ENCODE measurements around the gene GDPD1. TPM values are rescaled to one million over a fixed set of nuclear protein-coding genes. Genes with fewer than 3 reads are reported as not detected.
A peak's percentile ranks its signal among the peaks of the same experiment; 100 is the strongest.

GDPD1 gene
- total and polyA plus RNA-seq, 9 of the 15 experiments (the other 6 are each of a cell fraction or from before 2014, with no cell fraction given): 5.7 to 15.2 (median 9.3) TPM

DNA sequence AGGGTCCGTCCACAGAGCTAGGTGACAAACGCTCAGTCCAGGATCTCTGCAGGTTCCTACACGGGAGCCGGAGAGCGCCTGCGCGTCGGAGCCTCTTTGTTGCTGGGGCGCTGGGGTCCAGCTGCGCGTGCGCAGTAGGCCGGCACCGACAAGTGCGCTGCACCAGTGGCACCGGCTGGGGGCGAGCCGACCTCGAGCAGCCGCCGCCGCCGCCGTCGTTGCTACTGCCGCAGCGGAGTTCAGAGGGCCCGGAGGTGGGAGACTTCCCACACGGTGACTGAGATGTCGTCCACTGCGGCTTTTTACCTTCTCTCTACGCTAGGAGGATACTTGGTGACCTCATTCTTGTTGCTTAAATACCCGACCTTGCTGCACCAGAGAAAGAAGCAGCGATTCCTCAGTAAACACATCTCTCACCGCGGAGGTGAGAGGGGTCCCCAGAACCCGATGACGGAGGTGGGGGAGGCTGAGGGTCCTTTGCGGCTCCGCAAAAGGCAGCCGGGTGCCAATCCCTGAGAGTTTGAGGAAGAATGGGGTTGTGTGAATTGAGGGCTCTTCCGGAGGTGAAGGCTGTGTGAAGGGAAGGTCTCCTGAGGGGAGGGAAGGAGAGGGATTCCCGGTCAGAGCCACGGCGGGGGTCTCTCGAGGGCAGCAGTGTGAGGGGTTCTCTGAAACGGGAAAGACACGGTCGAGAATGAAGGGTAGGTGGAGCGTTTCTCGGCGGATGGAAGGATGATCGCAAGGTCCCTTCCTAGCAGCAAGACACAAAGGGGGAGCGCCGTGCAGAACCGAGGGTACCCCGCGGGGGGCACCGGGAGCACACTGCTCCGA lies at the start of gene GDPD1 (continued):
- TF ChIP-seq FOXK2 (conservative IDR thresholded peaks at IDR 0.05 in 1 of 2, IDR thresholded peaks at IDR 0.05 in 1 of 2; ENCODE audit: low read depth in 2 of 2) (peak; percentile 66 to 81), ZNF140 (CRISPR knock-in tag; IDR thresholded peaks at IDR 0.05) (no peak), IRF2 (CRISPR knock-in tag; IDR thresholded peaks at IDR 0.05) (no peak), ZNF324 (CRISPR knock-in tag; IDR thresholded peaks at IDR 0.05) (no peak), BRF1 (IDR thresholded peaks at IDR 0.05; ENCODE audit: borderline replicate concordance, extremely low read depth, insufficient read length) (no peak), E2F6 (IDR thresholded peaks at IDR 0.05; ENCODE audit: borderline replicate concordance in 1 of 2, extremely low read depth in 1 of 2, insufficient read depth in 1 of 2, insufficient read length in 1 of 2, low read depth in 1 of 2, low read length in 1 of 2, poor library complexity in 1 of 2, severe bottlenecking in 1 of 2) (peak in 1 of 2 experiments; percentile 48), ZNF184 (CRISPR knock-in tag; IDR thresholded peaks at IDR 0.05) (no peak), ZNF778 (CRISPR knock-in tag; IDR thresholded peaks at IDR 0.05) (no peak), PRDM10 (IDR thresholded peaks at IDR 0.05; ENCODE audit: partially characterized antibody) (peak; percentile 16), ZNF77 (CRISPR knock-in tag; IDR thresholded peaks at IDR 0.05) (no peak), DNMT1 (IDR thresholded peaks at IDR 0.05) (no peak)
- TF ChIP-seq, protein P1, sequence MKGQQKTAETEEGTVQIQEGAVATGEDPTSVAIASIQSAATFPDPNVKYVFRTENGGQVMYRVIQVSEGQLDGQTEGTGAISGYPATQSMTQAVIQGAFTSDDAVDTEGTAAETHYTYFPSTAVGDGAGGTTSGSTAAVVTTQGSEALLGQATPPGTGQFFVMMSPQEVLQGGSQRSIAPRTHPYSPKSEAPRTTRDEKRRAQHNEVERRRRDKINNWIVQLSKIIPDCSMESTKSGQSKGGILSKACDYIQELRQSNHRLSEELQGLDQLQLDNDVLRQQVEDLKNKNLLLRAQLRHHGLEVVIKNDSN (CRISPR knock-in tag; IDR thresholded peaks at IDR 0.05): no peak
- TF ChIP-seq, protein P2, sequence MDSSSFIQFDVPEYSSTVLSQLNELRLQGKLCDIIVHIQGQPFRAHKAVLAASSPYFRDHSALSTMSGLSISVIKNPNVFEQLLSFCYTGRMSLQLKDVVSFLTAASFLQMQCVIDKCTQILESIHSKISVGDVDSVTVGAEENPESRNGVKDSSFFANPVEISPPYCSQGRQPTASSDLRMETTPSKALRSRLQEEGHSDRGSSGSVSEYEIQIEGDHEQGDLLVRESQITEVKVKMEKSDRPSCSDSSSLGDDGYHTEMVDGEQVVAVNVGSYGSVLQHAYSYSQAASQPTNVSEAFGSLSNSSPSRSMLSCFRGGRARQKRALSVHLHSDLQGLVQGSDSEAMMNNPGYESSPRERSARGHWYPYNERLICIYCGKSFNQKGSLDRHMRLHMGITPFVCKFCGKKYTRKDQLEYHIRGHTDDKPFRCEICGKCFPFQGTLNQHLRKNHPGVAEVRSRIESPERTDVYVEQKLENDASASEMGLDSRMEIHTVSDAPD (CRISPR knock-in tag; IDR thresholded peaks at IDR 0.05): no peak

Measured in K562 (cell line).